NCI-H2029 treated with DMSO at 0.1 percent for 48 hours (cell line): ENCODE measurements around the gene DPYD.

Experiments
- DNase-seq: peaks from one replicate; lab custom pipeline; 2025; lab: John Stamatoyannopoulos, UW

The DPYD gene

DNA sequence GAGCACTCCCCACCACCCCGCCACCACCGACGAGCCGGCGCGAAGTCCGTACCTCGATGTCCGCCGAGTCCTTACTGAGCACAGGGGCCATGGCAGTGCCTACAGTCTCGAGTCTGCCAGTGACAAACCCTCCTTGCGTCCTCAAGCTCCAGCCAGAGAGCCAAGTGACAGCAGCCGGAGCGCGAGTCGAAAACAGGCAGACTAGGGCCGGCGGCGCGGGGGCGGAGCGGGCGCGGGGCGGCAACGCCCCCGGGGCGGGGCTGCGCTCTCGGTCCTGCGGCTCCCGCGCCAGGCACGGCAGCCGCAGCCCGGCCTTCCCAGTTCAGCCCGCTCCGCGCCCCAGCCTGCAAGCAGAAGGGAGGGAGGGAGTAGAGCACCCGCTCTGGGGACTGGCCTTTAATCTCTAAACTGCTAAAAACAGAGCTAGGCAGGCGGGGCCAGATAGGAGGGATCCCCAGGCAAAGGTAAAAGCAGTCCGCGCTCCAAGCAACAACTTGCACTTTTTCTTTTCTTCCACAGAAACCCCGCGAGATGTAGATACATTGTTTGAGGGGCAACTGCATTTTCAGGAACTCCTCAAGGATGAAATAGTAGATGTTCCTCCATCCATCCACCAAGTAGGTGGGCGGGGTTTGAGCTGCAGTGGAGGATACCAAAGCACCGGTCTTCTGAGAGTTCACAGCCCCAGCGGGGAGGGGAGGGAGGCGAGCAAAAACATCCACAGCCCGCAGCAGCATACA lies at the start of gene DPYD:
TSS of gene DPYD (minus strand) at position 203 of the 740 bp plus-strand sequence. CDS start at position 91, 112 bp downstream.
- peak; percentile 75 for DNase-seq

GRCh38 chr1:97960470-97960869 lies 39.6 kb upstream of the DPYD start:
- DNase-seq: no peak

GRCh38 chr1:97947695-97948094 lies 26.9 kb upstream of the DPYD start:
- no peak for DNase-seq

GRCh38 chr1:97943354-97943753 lies 22.5 kb upstream of the DPYD start:
- DNase-seq: no peak

- DNase-seq: no peak
Measured at GRCh38 chr1:97942161-97943123, 21.6 kb upstream of the DPYD start.

GRCh38 chr1:97938285-97938642 lies 17.4 kb upstream of the DPYD start:
- no peak for DNase-seq

DNA sequence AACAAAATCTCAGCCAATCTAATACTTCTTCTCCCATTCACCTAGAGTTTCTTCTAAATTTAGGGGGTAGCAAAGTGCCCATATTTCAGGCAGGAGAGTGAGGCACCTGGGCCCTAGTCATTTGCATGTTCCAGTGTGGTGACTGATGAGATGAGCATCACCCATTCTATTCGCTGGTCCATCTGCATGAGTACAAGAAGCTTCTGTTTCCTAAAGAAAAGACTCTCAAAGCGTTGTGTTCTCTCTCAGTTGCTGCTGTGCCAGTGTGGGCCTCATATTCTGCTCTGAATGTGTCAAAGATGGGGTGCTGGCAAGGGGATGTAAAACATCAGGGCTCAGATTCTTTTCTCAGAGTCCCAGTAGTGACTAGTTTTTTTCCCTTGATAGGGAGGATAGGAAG lies 16.1 kb upstream of the DPYD start:
- no peak for DNase-seq

- no peak for DNase-seq
Measured at GRCh38 chr1:97934491-97934890, 13.7 kb upstream of the DPYD start.

- DNase-seq: no peak
Measured at GRCh38 chr1:97929874-97930851, 9.3 kb upstream of the DPYD start.

- no peak for DNase-seq
Measured at GRCh38 chr1:97926017-97926708, 5.3 kb upstream of the DPYD start.

GRCh38 chr1:97925151-97925550 lies 4.3 kb upstream of the DPYD start:
- no peak for DNase-seq

- DNase-seq: no peak
Measured at GRCh38 chr1:97923811-97924210, 3.0 kb upstream of the DPYD start.

GRCh38 chr1:97920276-97920831 lies 480 bp downstream of the DPYD start:
- DNase-seq: no peak

DNA sequence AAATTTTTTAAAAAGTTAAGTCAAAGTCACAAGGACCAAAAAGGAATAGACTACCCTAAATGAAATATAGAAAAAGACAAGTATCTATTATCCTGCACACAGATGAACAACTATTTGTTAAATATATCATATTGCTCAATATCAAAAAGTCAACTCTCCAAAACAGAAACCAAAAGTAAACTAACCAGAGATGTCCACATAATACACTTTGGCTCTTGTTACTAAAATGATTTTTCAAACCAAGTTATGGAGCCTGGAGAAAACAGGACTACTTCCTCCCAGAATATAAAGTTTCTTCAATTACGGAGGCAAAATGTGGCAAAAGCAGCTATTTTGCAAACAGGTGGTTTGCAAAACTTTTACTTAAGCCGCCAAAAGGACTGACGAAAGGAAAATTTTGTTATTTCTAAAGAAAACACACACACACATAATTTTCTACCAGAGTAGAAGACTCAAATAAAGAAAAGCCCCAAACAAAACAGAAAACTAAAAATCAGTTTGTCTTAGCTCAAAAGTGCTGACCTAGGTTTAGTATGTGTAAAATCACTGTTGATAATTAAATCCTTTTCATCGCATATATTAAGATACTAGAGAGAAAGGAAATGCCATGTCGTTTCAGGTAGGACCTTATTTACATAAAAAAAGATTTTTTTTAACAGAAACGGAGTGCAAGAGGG lies 1.1 kb downstream of the DPYD start:
- DNase-seq: no peak

DNA sequence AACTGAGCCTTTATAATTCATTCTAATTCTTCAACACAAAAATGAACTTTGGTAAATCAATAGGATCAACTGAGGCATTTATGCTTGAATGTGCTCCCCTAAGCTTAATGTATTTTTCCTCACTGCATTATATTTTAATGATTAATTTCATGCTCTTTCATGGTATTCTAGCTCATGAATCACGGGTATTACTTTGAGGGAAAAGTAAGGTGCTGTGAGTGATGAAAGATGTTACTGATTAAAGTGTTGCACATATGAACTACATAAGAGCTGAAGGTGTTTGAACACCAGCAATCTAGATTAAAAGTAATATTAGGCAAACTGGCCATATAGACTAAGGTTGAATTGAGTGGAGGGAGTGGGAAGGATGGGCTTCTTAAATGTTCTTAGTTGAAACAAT lies 1.9 kb downstream of the DPYD start:
- no peak for DNase-seq

- no peak for DNase-seq
Measured at GRCh38 chr1:97913506-97914139, 7.2 kb downstream of the DPYD start.

DNA sequence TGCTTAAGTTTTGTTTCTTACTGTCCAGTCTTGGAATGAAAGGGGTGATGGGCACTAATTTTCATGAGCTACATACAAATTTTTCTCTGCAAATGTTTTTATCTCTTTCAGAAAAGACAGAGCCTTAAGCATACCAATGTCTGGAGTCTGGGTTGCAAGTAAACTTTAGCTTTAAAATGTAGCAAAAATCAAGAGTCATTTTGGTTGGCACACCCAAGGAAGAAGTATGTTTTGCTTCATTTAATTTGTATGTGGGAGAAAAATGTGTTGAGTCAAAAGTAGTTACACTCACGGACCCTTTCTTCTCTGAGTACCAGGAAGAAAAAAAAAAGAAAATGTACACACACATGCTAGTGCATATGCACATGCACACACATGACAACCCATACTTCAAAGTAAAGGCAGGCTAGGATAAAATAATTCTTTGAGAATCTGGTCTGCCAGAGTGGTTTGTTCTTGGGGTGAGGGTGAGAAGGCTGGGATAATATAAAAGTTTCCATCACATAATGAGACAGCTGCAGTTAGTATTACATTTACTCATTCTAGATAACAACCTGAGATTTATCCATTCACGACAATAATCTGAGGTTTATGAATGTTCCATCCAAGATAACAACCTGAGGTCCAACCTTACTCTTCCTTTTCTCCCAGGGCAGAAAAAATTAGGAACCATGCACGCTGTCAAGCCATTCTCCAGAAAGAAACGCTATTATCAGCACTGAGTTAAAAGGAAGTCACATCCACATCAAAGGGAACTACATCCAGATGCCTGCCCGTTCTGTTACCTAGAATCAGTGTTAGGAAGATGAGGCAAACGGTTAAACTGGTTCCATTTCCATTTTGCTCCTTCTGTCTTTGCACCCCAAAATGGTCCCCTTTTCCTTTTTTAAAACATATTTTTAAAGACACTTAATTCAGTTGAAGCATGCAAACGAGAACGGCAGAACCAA lies 9.3 kb downstream of the DPYD start:
- DNase-seq: no peak

DNA sequence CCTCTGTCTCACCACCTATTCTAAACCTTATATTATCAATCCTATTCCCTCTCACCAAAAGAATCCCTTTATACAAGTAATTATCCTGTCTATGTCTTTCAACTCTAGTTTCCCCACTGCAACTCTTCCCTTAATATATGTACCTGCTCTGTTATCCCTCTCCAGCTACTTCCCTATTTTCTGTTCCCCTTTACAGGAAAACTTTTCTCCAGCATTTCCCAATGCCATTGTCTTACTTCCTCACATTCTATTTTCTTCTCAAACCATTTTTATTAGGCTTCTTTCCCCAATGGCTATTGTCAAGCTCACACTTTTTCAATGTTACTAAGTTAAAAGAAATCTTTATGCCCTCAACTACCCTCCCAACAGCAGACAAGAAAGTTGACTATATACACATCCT lies 11.6 kb downstream of the DPYD start:
- no peak for DNase-seq

GRCh38 chr1:97907886-97908285 lies 12.9 kb downstream of the DPYD start:
- no peak for DNase-seq
